Transverse colon (tissue), 4 donors: Measurements from ENCODE around the gene GNB4.

ENCODE experiments used
- CTCF ChIP-seq, 5 experiments: fragments of 200-600 bp in 3 of 5; fragments of 450-650 bp in 2 of 5; sonication (generic) in 3 of 5; IDR thresholded peaks; 1 replicate in 2 of 5; 2 replicates in 3 of 5; pipeline ENCODE4 v1.5.1; 2016 to 2017; ENCODE audit warnings: antibody characterized with exemption in 5 of 5, inconsistent platforms in 3 of 5, mild to moderate bottlenecking in 2 of 5, moderate library complexity in 1 of 5
- EP300 ChIP-seq: sonication (generic); formaldehyde crosslinking; IDR thresholded peaks from one replicate; pipeline ENCODE4 v1.6.1; 2017; ENCODE audit warnings: antibody characterized with exemption, low read depth
- POLR2AphosphoS5 ChIP-seq, 3 donors: sonication (generic); formaldehyde crosslinking; IDR thresholded peaks; one replicate each; pipeline ENCODE4 v1.6.1; 2016; ENCODE audit warnings: antibody characterized with exemption in 3 of 3

GRCh38 chr3:179402963-179403362 is 48.3 kb downstream of the GNB4 start:
- no peak for TF ChIP-seq CTCF (IDR thresholded peaks at IDR 0.05)
- no peak for TF ChIP-seq POLR2AphosphoS5 (IDR thresholded peaks at IDR 0.05)
- TF ChIP-seq EP300 = no peak
